HG03558 (cell line): ENCODE results near the gene PEPD.

Experiments
- ATAC-seq: cut with Tn5 transposase; IDR thresholded peaks from one replicate; pipeline ENCODE4 v1.9.1; 2021; ENCODE audit warnings: moderate number of reproducible peaks; ENCODE audit not compliant: unreplicated experiment; ENCODE audit errors: extremely low read depth

The PEPD gene

DNA sequence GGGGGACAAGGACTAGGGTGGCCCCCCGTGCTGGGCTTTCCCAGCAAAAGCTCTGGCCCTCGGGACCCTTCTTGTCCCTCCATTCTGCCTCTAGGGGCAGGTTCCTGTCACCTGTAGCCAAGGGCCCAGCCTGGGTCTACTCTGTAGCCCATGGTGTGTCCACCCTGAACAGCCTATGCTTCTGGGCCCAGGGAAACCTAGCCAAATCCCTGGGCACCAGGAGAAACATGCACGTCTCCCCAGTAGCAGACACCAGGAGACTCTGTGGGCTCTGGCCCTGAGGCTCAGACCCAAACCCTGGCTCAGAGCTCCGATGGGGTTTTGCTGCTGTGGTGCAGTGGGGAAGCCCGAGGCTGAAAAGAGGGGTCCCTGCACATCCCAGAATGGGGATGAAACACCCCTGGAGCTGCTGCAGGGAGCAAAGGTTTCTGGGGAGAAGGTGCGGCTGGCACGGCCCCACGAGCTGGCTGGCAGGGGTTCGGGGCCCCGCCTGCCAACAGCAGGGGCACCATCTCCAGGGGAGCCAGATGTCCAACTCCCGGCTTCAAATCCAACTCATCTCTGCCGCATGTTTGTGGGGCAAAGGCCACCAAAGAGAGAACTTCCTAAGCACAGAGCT lies 129.9 kb downstream of the PEPD start:
- no peak for ATAC-seq

DNA sequence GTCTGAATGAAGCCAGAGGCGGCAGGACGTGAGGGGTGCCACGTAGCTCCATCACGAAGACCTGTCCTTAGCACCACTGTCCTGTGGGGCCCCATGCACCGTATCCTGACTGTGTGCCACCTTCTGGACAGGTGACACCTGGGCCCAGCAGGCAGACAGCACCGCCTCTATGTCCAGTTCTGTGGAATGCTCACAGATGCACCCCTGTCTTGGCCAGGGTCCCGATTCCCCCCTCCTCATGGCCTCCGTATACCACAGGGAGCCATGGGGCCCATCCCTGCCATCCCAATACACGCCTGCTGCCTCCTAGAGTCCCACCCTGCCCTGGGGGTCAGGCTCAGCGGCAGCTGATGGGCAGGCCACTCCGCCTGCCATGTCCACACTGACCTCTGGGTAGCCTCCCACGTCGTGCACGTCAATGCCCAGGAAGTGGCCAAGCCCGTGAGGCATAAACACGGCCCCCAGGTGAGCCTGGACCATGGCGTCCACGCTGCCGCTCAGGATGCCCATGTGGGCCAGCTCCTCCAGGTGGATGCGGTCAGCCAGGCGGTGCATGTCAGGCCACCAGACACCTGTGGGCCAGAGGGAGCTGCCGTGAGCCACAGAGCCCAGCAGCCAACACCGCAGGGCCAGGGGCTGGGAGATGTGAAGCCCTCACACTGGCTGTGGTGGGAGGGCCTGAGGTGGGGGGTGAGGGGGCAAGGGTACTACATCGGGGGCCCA lies 130.5 kb downstream of the PEPD start:
- no peak for ATAC-seq

DNA sequence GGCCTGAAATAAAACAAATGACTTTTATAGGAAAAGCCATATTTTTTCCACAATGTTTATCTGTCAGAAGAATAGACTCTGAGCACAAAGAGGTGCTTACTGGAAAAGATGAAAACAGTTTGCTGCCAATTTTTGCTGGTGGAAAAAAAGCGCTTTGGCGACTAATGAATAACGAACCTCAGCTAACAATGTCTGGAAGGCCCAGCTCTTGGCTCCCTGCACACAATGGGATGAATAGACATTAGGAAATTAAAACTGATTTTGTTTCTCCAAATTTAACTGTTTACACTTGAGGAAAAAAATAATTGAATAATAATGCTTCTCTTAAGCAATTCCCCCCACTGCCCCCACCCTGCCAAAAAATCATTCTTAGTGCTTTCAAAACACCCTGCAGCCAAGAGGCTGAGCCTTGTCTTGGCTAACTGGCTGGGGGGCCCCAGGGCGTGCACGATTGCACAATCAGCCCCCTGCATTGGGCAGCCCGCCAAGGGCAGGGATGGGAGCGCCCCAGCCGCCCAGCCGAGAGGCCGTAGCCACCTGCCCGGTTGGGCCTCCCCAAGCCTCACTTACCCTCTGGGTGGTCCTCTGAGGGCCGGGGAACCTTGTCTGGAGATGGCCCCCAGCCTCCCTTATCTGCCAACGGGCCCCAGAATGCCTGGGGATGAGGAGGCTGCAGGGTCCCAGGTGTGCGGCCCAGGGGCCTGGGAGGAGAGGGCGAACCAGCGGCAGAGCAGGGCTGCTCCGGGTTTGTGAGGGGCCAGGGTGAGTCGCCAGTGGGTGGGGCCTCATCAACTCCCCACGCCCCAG lies 131.3 kb downstream of the PEPD start:
- ATAC-seq: no peak

DNA sequence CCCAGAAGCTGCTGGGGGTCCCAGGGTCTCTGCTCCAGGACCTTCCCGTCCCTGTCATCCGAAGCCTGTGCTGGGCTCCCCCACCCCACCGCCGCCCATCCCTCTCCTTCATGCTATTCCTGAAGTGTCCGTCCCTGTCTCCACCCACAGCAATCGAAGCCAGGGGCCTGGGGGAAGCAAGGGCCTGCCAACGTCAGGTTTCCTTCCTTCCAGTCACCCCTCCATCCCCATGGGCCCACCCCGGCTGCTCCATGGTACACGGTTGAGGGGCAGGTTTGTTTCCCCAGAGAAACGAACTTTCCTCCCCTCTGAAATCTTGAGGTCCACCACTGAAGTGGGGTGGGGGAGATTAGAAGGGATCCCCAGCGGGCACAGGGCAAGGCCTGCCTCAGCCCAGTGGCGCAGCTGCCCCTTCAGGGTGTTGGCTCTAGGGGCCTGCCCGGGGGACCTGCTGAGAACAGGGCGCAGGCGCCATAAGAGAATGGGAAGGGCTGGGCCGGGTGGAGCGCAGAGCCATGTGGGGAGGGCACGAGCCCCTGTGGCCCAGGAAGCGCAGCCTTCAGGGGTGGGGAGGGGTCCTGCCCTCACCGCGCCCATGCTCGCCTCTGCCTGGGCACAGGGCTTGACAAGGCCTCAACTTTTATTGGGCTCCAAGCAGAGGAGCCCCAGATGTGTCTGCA lies 132.0 kb downstream of the PEPD start:
- no peak for ATAC-seq

DNA sequence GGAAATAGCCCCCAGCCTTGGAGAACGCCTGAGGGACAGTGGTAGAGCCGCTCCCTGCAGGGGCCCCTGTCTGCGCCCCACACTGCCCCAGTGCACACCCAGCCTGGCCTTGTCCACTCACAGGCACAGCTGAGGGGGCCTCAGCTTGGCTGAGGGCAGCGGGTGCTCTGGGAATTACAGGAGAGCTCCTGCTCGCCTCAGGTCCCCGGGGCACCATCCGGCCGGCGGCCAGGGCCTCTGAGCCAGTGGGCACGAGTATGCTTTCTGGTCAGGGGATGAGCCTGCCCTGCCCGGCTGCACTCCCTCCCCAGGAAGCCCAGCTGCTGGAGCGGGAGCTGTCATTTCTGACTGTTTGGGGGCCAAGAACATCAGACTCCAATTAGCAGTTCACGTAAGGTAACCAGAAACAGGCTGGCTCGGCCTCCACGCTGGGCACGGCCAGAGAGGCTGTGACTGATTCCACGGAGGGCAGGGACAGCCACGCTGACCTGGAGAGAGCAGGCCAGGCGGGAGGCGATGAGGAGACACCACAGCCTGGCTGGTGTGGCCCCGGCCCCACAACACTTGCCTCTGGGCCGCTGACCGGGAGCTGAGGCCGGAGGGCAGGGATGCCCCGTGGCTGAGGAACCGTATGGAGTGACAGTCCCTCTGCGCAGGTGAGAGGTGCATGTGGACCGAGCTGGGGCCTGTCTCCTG lies 132.7 kb downstream of the PEPD start:
- ATAC-seq: no peak

DNA sequence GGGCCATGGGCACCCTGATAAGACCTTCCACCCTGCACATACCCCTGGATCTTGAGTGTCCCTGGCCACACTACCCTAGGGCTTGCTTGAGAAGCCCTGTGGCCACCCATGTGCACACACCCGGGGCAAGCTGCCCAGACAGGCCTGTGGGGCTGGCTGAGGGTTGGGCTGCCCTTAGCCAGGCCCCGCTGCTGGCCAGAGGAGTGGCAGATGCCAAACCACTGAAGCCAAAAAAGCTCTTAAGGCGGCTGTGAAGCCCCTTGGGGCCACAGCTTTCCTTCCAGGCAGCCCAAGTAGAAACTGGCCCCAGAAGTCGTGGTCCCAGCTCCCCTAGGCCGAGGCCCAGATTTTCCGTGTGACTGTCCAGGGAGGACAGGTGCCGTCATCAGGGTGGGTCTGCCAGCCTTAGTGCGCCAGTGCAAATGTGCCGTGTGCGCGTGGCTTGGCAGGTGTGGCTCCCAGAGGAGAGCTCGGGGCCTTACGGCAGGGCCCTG lies 133.3 kb downstream of the PEPD start:
- no peak for ATAC-seq

DNA sequence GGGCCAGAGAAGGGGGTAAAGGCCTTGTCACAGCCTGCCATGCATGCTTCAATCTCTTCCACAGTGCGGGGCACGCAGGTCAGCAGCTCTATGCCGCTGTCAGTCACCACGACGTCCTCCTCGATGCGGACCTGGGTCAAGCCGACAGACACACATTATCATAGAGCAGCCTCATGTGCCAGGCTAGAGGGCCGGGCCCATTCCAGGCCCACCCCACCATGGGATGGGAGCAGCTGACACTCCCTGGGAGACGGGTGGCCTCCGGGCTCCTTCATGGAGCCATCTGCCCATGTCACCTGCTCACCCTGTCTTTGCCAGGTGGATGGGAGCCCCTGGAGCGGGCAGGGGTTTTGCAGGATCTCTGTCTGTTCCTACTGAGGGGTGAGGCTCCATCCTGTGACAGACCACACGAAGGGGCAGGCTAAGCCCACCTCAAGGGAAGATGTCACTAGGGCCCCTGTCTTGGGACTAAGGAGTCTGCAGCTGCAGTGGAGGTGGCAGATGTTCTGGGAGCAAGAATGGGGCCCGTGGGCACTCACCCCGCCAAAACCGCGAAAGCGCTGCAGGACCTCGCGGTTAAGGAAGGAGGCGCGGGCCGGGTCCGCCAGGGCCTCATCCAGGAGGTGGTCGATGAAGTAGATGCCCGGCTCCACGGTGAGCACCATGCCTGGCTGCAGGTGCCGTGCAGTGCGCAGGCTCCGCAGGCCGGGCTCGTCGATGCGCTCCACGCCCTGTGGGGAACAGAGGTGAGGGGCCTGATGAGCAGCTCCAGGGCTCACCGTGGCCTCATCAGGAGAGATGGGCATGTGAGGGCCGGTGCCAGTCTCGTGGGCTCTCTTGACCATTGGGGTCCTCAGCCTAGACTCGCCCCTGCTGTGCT lies 134.0 kb downstream of the PEPD start:
- ATAC-seq: no peak

DNA sequence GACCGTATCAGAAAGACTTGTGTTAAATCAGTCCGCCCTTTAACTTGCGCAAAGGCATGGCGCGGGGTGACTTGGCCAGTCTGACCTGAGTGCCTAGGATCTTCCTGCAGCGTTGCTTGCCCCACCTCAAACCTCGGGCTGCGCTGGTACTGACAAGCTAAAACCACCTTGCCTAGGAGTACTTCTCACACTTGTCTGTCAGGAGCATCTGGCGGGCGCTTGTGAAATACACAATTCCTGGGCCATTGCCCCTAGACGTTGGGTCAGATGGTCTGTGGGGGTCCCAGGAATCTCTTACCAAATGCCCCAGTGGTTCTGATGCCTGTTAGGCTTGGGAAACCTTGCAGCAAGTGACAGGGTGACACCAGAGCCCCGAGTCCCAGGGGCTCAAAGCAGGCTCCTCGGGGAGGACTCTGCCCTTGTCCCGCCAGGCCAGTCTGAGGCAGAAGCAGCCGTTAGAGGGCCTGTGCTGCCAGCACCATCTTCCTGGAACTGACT lies 135.2 kb downstream of the PEPD start:
- ATAC-seq: no peak

DNA sequence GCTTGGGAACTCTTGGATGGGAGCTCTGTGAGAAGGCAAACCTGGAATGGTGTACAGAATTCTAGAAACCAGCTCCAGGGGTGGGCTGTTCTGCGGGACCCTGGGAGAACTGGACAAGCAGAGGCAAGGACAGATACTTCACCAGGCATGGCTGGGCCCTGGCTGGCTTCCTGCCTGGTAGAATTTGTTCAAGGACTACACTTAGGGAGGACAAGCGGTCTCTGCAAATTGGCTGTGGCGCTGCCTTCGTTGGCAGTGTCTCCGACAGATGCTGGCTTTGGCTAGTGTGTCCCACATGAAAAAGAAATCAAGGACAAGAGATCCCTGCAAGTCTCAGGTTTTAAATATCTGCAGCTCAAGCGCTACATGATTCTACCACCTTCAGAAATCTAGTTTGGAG lies 135.6 kb downstream of the PEPD start:
- no peak for ATAC-seq

DNA sequence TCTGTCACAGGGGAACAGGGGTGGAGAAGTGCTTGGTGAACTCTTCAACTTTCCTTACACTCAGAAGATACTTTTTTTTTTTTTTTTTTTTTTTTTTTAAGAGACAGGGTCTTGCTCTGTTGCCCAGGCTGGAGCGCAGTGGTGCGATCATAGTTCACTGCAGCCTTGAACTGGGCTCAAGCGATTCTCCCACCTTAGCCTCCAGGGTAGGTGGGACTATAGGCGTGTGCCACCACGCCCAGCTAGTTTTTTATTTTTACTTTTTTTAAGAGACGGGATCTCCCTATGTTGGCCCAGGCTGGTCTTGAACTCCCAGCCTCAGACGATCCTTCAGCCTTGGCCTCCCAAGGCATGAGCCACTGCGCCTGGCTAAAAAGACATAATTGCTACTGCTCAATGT lies 136.6 kb downstream of the PEPD start:
- no peak for ATAC-seq

DNA sequence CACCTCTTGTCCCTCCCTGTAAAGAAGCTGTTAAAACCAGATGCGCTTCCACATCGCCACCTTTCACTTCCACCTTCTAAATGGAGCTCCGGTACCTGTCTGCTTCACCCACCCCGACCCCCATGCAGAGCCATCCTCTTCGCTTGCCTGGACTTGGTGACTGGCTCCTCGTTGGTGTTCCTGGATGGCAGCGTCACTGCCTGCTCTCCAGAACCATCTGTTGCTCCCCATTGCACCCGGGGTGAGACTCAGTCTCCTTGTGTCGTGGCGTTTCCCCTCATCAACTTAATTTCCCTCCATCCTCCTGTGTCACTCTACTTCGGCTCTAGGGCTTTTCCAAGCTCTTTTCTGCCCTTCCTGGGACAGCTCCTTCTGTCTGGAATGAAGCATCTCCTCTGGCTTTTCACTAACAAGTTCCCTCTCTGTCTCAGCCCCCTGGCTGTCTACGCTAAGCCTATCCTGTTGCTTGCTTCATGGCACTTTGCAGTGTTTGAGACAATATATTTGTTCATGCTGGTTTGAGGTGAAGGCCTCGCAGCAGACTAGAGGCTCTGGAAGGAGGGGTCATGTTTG lies 137.8 kb downstream of the PEPD start:
- no peak for ATAC-seq

DNA sequence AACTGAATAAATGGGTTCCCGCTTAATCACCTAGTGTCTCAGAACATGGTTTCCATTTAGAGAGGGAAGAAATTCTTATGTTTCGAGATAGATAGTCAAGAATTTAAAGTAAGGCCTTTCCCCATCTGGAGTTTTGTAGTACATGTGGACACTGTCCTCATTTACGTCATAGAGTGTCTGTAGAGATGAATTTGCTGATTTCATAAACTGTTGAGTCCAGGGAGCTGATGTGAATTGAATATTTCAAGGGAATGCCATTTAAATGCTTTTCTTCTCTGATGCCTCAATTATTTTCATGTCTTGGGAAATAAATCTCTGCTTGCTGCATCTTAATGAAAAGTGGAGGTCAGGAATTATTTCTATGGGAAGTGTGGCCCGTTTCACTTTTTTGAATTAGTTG lies 138.6 kb downstream of the PEPD start:
- no peak for ATAC-seq

DNA sequence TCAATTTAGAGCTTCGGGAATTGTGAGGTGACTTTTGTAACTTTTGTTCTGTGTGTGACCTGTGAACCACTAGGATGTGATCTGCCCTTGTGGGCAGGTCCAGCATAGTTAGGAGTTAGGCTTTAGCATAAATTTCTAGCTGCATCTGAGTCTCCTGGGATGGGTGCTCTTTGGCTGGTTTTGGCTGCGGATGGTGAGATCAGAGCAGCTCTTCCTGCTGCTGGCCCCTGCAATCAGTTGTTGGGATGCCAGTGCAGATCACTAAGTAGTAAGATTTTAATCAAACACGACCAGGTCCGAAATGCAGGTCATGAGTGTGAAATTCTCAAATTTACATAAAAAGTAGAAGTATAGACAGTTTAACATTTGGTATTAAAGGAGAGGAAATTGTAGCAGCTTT lies 139.6 kb downstream of the PEPD start:
- ATAC-seq: no peak

DNA sequence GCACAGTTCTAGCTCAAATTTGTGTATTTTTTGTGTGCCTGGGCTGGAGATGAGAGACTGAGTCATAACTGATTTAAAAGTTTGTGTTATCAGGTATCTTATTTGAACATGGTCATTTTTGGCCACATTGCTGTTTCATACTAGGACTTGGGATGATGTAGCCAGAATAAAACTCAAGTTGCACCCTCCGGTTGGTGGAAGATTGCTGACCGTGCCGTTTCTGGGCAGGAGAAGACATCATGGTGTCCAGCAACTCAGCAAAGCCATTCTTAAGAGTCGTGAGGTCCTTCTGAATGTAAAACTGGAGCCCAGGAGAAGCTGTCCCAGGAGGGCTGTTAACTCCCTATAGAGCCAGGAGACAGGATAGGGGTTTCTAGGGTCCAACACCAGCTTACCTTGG lies 140.5 kb downstream of the PEPD start:
- no peak for ATAC-seq

DNA sequence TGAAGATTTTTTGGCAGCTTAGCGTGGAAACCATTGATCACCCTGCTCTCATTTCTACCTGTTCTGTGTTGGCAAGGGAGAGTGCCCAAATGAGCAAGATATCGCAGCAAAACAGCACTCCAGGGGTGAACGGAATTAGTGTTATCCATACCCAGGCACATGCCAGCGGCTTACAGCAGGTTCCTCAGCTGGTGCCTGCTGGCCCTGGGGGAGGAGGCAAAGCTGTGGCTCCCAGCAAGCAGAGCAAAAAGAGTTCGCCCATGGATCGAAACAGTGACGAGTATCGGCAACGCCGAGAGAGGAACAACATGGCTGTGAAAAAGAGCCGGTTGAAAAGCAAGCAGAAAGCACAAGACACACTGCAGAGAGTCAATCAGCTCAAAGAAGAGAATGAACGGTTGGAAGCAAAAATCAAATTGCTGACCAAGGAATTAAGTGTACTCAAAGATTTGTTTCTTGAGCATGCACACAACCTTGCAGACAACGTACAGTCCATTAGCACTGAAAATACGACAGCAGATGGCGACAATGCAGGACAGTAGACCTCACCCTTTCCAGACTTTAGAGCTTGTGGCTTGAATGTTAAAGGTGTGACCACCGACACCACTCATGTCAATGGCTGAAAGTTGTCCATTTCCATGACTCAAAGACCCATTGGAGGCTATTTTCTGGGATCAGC lies 142.3 kb downstream of the PEPD start:
- no peak for ATAC-seq

DNA sequence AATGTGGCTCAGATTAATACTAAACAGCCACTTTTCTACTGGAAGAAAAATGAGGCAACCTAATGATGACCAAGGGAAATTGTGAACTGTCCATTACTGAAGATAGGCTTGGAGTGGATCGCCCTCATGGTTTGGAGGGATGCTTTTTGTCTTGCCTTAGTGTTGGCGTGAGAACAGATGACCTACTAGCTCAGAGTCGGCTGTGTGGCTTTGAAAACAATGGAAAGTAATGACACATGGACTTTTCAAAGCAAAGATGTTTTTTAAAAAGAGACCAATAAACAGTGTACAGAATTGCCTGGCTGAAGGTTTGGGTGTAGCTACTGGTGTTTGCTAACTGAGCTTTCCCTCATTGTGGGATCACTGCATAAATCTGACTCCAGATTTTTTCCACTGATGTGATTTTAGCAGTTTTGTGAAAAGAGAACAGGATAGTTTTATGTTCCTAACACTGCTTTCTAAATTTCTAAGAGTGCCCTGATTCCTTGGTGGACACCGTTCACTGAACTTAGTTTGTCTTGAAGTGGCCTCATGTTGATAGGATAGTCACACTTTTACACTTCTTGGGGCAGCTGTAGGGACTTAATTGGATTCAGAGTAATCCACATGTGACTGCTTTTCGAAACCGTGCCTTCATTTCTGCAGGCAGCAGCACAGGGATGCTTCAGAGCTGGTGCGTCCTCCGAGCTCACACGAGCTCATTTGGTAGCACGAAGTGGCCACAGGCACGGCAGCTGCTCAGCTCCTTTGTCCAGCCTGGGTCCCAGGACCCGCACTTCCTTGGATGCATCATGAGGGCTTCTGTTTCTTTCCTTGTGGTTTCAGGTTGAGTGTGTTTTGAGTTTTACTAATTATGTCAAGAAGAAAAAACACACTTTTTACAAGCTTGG lies 143.8 kb downstream of the PEPD start:
- ATAC-seq: no peak

DNA sequence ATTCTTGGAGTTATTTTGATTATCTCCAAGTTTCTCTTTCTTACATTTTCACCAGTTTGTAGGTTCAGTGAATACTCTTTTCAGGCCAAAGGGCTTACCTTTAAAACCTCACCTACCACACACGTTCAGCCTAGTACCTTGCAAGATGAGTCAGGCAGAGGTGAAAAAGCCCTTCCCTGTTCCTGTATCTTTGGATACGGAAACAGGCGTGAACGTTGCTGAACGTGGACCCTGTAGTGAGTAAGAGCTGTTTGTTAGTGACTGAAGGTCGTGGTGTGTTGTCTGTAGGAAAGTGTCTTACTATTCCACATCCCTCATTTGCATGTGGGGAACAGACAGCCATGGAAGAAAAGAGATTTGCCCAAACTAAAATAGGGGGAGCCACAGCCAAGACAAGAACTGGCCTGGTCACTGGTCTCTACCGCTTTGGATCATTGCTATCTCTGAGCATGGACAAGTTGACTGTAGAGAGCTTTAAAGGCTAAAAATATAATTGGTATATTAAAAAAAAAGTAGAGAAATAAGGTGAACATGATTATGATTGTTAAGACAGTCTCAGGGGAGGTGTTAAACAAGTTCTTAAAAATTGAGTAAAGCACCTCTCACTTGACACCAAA lies 144.5 kb downstream of the PEPD start:
- no peak for ATAC-seq
